Measurements from ENCODE around the gene TMTC2. TPM values are rescaled to one million over a fixed set of nuclear protein-coding genes. Genes with fewer than 3 reads are reported as not detected.

Gene TMTC2
- total RNA-seq, 4 donors from 2014 or later: 19.5 to 35.8 (median 22.9) TPM

- H3K4me3 ChIP-seq: no peak overlapping the region
- no peaks in the 10 kb centered on the region for H3K36me3 ChIP-seq
- no peaks in the 10 kb centered on the region for H3K27me3 ChIP-seq
- TF ChIP-seq CTCF (IDR thresholded peaks at IDR 0.05) (no peak), POLR2A (IDR thresholded peaks at IDR 0.05) (no peak), EP300 (IDR thresholded peaks at IDR 0.05) (no peak)
- no peaks in the 10 kb centered on the region for H3K4me1 ChIP-seq
- DNase-seq (ENCODE audit: low spot score in 2 of 2): no peak
- 57 to 77% methylated on average over 4 of the region's 4 CpGs for WGBS, 2 donors
- no peaks in the 10 kb centered on the region for H3K9me3 ChIP-seq
- no peak overlapping the region for H3K27ac ChIP-seq
These were observed 366.3 kb downstream of the TMTC2 start for GRCh38 chr12:83052890-83053541.

GRCh38 chr12:83057436-83057835 is 370.7 kb downstream of the TMTC2 start:
- no peak for DNase-seq (ENCODE audit: low spot score in 2 of 2)
- H3K4me1 ChIP-seq: no peaks in the 10 kb centered on the region
- TF ChIP-seq POLR2A (IDR thresholded peaks at IDR 0.05): no peak
- TF ChIP-seq EP300 (IDR thresholded peaks at IDR 0.05): no peak
- no peak for TF ChIP-seq CTCF (IDR thresholded peaks at IDR 0.05)
- 54 to 55% methylated on average over 1 of the region's 1 CpG for WGBS, 2 donors
- H3K4me3 ChIP-seq: no peak overlapping the region
- no peak overlapping the region for H3K27ac ChIP-seq
- no peaks in the 10 kb centered on the region for H3K9me3 ChIP-seq
- H3K27me3 ChIP-seq: no peaks in the 10 kb centered on the region
- H3K36me3 ChIP-seq: no peaks in the 10 kb centered on the region

GRCh38 chr12:83059107-83059506 is 372.4 kb downstream of the TMTC2 start:
- Histone ChIP-seq H3K4me1 (no peaks in the 10 kb centered on the region), H3K4me3 (no peak overlapping the region), H3K27ac (no peak overlapping the region), H3K9me3 (no peaks in the 10 kb centered on the region), H3K36me3 (no peaks in the 10 kb centered on the region), H3K27me3 (no peaks in the 10 kb centered on the region)
- WGBS, 2 donors: 59 to 69% methylated on average over 6 of the region's 6 CpGs
- DNase-seq (ENCODE audit: low spot score in 2 of 2): no peak
- TF ChIP-seq CTCF (IDR thresholded peaks at IDR 0.05) (no peak), EP300 (IDR thresholded peaks at IDR 0.05) (no peak), POLR2A (IDR thresholded peaks at IDR 0.05) (no peak)

GRCh38 chr12:83065562-83065961 is 378.9 kb downstream of the TMTC2 start:
- Histone ChIP-seq H3K4me3 (no peak overlapping the region), H3K9me3 (peaks cover 0 to 17% (median 0%) of the 10 kb centered on the region in 4 donors), H3K27ac (no peak overlapping the region), H3K36me3 (no peaks in the 10 kb centered on the region), H3K4me1 (no peaks in the 10 kb centered on the region), H3K27me3 (no peaks in the 10 kb centered on the region)
- no peak for DNase-seq (ENCODE audit: low spot score in 2 of 2)
- WGBS, 2 donors: 37 to 50% methylated on average over 1 of the region's 1 CpG
- TF ChIP-seq CTCF (IDR thresholded peaks at IDR 0.05): no peak
- no peak for TF ChIP-seq EP300 (IDR thresholded peaks at IDR 0.05)
- TF ChIP-seq POLR2A (IDR thresholded peaks at IDR 0.05): no peak

- Histone ChIP-seq H3K9me3 (peaks cover 0 to 32% (median 0%) of the 10 kb centered on the region in 4 donors), H3K27ac (no peak overlapping the region), H3K4me3 (no peak overlapping the region), H3K27me3 (no peaks in the 10 kb centered on the region), H3K36me3 (no peaks in the 10 kb centered on the region), H3K4me1 (no peaks in the 10 kb centered on the region)
- DNase-seq (ENCODE audit: low spot score in 2 of 2): no peak
- no peak for TF ChIP-seq CTCF (IDR thresholded peaks at IDR 0.05)
- no peak for TF ChIP-seq POLR2A (IDR thresholded peaks at IDR 0.05)
- no peak for TF ChIP-seq EP300 (IDR thresholded peaks at IDR 0.05)
These were observed 381.3 kb downstream of the TMTC2 start for GRCh38 chr12:83067981-83068380.

Measured in tibial nerve (tissue), 4 donors.